ENCODE results near the gene ZNF524.

The ZNF524 gene

DNA sequence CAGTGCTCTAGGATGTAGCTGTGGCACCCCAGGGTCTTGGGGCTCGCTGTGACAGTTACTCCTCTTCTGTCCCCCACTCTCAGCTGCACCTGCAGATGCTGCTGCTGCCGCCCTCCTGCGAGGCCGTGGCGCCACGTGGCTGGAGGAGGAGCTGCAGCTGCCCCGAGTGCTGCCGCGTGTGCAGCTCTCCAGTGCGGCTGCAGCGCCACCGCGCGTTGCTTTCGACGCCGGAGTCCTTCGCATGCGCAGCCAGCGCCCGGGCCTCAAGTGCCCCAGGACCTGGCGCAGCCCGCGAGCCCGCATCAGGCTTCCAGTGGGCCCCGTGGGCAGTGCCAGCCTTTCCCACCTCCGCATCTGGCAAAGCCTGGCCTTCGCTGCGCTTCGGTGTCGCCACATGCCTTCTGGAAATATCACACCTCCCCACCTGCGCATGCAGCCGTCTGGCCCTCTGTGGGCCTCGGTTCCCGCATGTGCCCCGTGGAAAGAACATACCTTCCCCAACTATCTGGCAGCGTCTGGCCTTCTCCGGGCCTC, 40.0 kb downstream of the ZNF524 start:
- TF ChIP-seq, protein P1, sequence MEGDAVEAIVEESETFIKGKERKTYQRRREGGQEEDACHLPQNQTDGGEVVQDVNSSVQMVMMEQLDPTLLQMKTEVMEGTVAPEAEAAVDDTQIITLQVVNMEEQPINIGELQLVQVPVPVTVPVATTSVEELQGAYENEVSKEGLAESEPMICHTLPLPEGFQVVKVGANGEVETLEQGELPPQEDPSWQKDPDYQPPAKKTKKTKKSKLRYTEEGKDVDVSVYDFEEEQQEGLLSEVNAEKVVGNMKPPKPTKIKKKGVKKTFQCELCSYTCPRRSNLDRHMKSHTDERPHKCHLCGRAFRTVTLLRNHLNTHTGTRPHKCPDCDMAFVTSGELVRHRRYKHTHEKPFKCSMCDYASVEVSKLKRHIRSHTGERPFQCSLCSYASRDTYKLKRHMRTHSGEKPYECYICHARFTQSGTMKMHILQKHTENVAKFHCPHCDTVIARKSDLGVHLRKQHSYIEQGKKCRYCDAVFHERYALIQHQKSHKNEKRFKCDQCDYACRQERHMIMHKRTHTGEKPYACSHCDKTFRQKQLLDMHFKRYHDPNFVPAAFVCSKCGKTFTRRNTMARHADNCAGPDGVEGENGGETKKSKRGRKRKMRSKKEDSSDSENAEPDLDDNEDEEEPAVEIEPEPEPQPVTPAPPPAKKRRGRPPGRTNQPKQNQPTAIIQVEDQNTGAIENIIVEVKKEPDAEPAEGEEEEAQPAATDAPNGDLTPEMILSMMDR (IDR thresholded peaks at IDR 0.05; ENCODE audit: borderline replicate concordance, insufficient read depth, low read depth, low read length) = peak; percentile 63
- H3K4me3 ChIP-seq (ENCODE audit: low read depth, low read length) = peak overlapping the region; percentile 80

DNA sequence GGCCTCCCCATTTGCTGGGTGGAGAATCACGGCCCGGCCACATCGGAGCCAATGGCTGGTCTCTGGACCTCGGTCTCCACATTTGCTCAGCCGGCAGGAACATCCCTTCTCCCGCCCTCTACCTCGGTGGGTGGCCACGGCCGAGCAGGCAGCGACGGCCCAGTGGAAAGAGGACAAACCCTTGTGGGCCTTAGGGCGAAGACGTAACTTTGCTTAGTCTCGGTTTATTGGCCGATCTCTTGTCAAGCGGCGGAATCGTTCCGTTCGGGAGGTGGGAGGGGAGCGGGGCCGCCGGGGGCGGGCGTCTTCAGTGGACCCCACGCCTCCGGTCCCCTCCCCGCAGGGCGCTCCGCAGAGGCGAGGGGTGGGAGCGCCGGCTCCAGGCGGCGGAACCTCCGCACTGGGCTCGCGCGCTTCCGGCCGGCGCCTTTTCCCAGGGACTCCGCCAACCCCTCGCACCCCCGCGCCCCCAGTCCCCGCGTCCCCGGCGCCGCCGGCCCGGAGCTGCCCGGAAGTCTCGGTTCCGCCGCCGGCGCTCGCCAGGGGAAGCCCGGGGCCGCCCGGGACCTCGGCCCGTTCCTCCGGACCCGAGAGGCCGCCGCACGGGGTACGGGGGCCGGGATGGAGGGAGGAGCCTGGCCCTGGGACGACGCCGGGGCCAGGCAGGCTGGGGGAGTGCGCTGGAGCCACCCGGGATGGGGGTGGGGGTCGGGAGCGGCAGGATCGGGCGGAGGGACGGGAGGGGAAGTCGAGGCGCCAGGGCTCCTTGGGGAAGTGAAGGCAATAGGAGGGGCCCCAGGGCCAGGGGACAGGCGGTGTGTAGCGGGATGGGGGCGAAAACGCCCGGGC, 40.7 kb downstream of the ZNF524 start, which contains the start of gene ZNF580:
Gene ZNF580 (plus strand): TSS at position 426 of the 849 bp plus-strand sequence. CDS start 1,507 bp downstream, outside the sequence.
- peak within 1 kb of the TSS; percentile 80 for H3K4me3 ChIP-seq (ENCODE audit: low read depth, low read length)
- TF ChIP-seq, protein P1 (IDR thresholded peaks at IDR 0.05; ENCODE audit: borderline replicate concordance, insufficient read depth, low read depth, low read length) = no peak

DNA sequence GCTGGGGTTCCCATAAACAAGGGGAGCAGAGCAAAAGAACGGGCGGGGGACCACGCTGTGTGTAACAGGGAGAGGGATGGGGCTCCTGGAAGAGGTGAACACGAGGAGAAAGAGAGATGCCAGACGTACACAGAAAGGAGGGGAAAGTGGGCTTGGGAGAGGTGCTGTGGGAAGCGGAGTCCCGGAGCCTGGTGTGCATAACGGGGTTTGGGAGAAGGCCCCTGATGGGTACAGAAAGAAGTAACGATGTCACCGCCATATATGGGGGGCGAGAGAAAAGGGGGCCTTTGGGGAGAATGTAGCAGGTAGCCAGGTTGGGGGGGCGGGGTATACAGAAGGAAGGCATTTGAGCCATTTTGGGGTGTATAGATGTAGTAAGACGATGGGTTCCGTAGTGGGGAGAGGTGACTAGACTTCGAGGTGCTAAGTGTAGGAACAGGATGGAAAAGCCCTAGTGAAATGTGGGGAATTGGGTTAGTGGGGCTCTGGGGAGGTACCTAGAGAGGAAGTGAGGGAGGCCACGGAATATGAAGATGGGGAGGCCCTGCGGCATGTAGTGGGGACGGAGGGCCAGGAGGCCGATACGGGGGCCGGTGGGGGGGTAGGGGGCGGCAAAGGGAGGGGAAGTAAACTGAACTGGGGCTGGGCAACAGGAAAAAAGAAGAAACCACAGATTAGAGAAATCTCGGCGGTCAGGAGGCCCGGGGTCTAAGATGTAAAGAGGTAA, 41.5 kb downstream of the ZNF524 start:
- TF ChIP-seq, protein P1 (IDR thresholded peaks at IDR 0.05; ENCODE audit: borderline replicate concordance, insufficient read depth, low read depth, low read length) = no peak
- peak overlapping the region; percentile 80 for H3K4me3 ChIP-seq (ENCODE audit: low read depth, low read length)

DNA sequence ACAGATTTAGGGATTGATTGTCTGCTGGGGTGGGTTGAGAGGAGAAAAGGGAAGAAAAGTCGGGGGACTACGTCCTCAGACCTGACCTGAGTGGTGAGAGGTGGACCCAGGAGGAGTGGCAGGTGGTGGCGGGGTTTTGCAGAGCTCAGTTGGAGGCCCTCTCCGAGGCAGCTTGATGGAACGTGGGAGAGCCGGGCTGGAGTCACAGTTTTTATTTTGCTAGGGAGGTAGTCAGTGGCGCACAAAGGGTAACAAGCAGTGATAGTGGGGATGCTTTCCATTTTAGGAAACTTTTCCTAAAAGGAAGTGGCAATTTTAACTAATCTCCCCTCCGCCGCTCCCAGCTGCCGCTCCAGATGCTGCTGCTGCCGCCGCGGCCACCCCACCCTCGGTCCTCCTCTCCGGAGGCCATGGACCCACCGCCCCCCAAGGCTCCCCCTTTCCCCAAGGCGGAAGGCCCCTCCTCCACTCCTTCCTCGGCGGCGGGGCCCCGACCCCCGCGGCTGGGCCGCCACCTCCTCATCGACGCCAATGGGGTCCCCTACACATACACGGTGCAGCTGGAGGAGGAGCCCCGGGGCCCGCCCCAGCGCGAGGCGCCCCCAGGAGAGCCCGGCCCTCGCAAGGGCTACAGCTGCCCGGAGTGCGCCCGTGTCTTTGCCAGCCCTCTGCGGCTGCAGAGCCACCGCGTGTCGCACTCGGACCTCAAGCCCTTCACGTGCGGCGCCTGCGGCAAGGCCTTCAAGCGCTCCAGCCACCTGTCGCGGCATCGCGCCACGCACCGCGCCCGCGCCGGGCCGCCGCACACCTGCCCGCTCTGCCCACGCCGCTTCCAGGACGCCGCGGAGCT, 42.3 kb downstream of the ZNF524 start:
- TF ChIP-seq, protein P1 (IDR thresholded peaks at IDR 0.05; ENCODE audit: borderline replicate concordance, insufficient read depth, low read depth, low read length) = no peak
- H3K4me3 ChIP-seq (ENCODE audit: low read depth, low read length) = peak overlapping the region; percentile 80

DNA sequence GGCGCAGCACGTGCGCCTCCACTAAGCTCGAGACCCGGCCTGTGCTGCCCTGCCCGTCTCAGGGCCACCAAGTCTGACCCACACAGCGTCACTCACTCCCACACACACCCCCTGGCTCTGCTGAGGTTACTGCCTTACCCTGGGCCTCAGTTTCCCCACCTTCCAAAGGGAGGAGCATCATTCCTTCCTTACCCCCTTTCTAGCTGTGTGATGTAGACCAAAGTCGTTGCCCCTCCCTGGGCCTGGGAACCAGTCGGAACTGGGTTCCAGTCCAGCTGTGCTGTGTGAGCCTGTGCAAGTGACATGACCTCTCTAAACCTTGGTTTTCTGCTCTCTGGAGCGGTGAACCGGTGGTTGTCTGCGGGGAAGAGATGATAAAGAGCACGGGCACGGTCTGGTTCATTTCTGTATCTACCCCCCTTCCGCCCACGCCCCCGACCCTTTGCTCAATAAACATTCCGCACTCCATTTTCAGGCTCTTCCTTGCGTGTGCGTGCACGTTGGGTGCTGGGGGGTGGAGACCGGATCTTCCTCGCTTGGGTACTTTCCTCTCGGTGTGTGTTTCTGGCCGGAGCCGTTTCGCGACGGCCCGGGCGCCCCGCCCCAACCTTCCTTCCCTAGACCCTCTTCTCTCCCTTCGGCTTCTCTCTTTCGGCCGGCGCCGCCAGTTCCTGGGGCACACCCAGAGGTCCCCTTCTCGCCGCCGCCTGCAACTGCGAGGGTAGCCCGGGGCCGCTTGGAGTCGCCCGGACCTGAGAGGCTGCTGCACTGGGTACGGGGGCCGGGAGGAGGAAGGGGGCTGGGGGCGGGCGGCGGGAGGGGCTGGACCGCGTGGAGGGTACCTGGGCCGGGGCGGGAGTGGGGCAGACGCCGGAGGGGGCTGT, 43.2 kb downstream of the ZNF524 start, which contains the start of gene ZNF581:
Gene ZNF581 (plus strand): TSS at position 647 of the 884 bp plus-strand sequence. CDS start 923 bp downstream, outside the sequence.
- TF ChIP-seq, protein P1 (IDR thresholded peaks at IDR 0.05; ENCODE audit: borderline replicate concordance, insufficient read depth, low read depth, low read length) = no peak
- peak within 1 kb of the TSS; percentile 80 for H3K4me3 ChIP-seq (ENCODE audit: low read depth, low read length)

DNA sequence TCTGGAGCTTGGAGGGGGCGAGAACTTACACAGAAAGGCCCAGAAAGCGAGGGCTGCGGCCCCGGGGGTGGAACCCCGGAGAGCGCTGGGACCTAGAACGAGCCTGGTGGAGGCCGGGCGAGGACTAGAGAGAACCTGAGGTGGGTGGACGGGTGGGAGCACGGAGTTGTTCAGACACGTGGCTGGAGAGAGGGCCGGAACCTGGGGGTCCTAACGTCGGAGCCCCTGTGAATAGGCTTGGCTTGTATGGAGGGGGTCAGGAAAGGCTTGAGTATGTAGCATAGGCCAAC, 43.7 kb downstream of the ZNF524 start:
- TF ChIP-seq, protein P1 (IDR thresholded peaks at IDR 0.05; ENCODE audit: borderline replicate concordance, insufficient read depth, low read depth, low read length) = no peak

More for the DNA sequence above, 43.7 kb downstream of the ZNF524 start:
- peak overlapping the region; percentile 80 for H3K4me3 ChIP-seq (ENCODE audit: low read depth, low read length)

All from GM12875 (cell line).